CD4-positive, alpha-beta memory T cell (primary cell): ENCODE measurements around the gene RAET1G. TPM values are rescaled to one million over a fixed set of nuclear protein-coding genes. Genes with fewer than 3 reads are reported as not detected.

ENCODE experiments used
- CTCF ChIA-PET: fragments of 350-600 bp; sonication (Branson Sonifier 250); formaldehyde crosslinking; loops from one replicate; lab custom pipeline; 2021; ENCODE audit warnings: inconsistent platforms; ENCODE audit not compliant: partially characterized antibody; lab: Charles Lee
- POLR2A ChIA-PET: fragments of 350-600 bp; sonication (Branson Sonifier 250); formaldehyde crosslinking; loops from one replicate; lab custom pipeline; 2021; ENCODE audit not compliant: partially characterized antibody; lab: Charles Lee
- DNase-seq, 5 donors: peaks; one replicate each; pipeline versions ENCODE4 v3.0.0 to v3.0.0-alpha.2; 2020 to 2022; ENCODE audit warnings: mixed read lengths in 1 of 5
- H3K27ac ChIP-seq: one replicate; pipeline ENCODE4 v1.7.0; 2013; ENCODE audit warnings: low read depth, low read length
- H3K27me3 ChIP-seq: 2 replicates; pipeline ENCODE4 v1.7.0; 2013; ENCODE audit warnings: mild to moderate bottlenecking, low read length, moderate library complexity; ENCODE audit not compliant: insufficient read depth
- H3K36me3 ChIP-seq: 2 replicates; pipeline ENCODE4 v1.7.0; 2013; ENCODE audit warnings: mild to moderate bottlenecking, low read length, moderate library complexity; ENCODE audit not compliant: insufficient read depth
- H3K4me1 ChIP-seq: 2 replicates; pipeline ENCODE4 v1.7.0; 2013; ENCODE audit warnings: mild to moderate bottlenecking, low read length, moderate library complexity; ENCODE audit not compliant: insufficient read depth
- H3K4me3 ChIP-seq, 2 donors: one replicate each; pipeline ENCODE4 v1.7.0; 2013; ENCODE audit warnings: low read length in 2 of 2, mild to moderate bottlenecking in 1 of 2
- H3K9me3 ChIP-seq, 2 donors: one replicate each; pipeline ENCODE4 v1.7.0; 2013; ENCODE audit warnings: low read length in 2 of 2, control low read depth in 1 of 2; ENCODE audit not compliant: control insufficient read depth in 1 of 2
- H3K27ac Mint-ChIP-seq, 7 donors: one replicate each; pipeline ENCODE4 v1.8.0; 2020 to 2021; ENCODE audit warnings: mixed read lengths in 7 of 7, mild to moderate bottlenecking in 6 of 7, inconsistent platforms in 3 of 7, moderate library complexity in 3 of 7
- H3K27me3 Mint-ChIP-seq, 2 donors: one replicate each; pipeline ENCODE4 v1.8.0; 2020 to 2021; ENCODE audit warnings: mixed read lengths in 2 of 2
- H3K36me3 Mint-ChIP-seq, 2 donors: one replicate each; pipeline ENCODE4 v1.8.0; 2020 to 2021; ENCODE audit warnings: mixed read lengths in 2 of 2, inconsistent platforms in 1 of 2, mild to moderate bottlenecking in 1 of 2
- H3K4me1 Mint-ChIP-seq, 4 donors: one replicate each; pipeline ENCODE4 v1.8.0; 2020 to 2021; ENCODE audit warnings: mixed read lengths in 4 of 4, mild to moderate bottlenecking in 1 of 4
- H3K4me3 Mint-ChIP-seq, 8 donors: one replicate each; pipeline ENCODE4 v1.8.0; 2020 to 2021; ENCODE audit warnings: mixed read lengths in 8 of 8, mild to moderate bottlenecking in 7 of 8, moderate library complexity in 6 of 8, inconsistent platforms in 3 of 8
- H3K9me3 Mint-ChIP-seq, 8 donors: one replicate each; pipeline ENCODE4 v1.8.0; 2020 to 2021; ENCODE audit warnings: mixed read lengths in 8 of 8, mild to moderate bottlenecking in 5 of 8, inconsistent platforms in 3 of 8, moderate library complexity in 1 of 8
- intact Hi-C: fragments of 100-400 bp; cut with micrococcal nuclease; formaldehyde crosslinking; loops from one replicate; pipeline ENCODE4 v1.15.1; 2023
- polyA plus RNA-seq, 2 donors: library from polyadenylated mRNA; unstranded; fragments of 300-500 nt; fragmentation: Illumina TruSeq; gene quantifications; one replicate each; pipeline ENCODE4 v1.2.3, GENCODE V29; 2021
- total RNA-seq, 2 experiments: library from RNA; stranded (reverse); gene quantifications; one replicate each; pipeline ENCODE4 v1.2.3, GENCODE V29; 2021

RAET1G gene
- total and polyA plus RNA-seq, 4 experiments from 2014 or later, result not detected

DNA sequence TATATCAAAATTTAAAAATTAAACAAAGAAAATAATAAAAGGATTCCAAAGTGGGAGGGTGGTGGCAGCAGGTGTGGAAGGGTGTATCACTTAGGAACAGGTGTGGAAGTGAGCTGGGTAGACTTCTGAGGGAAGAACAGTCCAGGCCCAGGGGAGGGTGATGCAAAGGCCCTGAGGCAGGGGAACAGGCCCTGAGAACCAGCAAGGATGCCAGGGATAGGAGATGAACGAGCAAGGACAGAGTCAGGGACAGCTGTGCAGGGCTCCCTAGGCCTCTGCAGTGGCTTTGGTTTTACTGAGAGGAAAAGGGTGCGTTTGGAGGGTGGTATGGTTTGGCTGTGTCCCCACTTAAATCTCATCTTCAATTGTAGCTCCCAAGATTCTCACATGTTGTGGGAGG is 15.6 kb downstream of the RAET1G start:
- Mint-ChIP-seq H3K4me3 (no peak overlapping the region), H3K27me3 (peaks cover 12 to 23% of the 10 kb centered on the region in 2 donors), H3K36me3 (peaks cover 4 to 5% of the 10 kb centered on the region in 2 donors), H3K4me1 (no peaks in the 10 kb centered on the region), H3K9me3 (peaks cover 0 to 19% (median 13%) of the 10 kb centered on the region in 8 donors), H3K27ac (no peak overlapping the region)
- Histone ChIP-seq H3K36me3 (no peaks in the 10 kb centered on the region), H3K4me1 (no peaks in the 10 kb centered on the region), H3K4me3 (no peak overlapping the region), H3K27me3 (no peaks in the 10 kb centered on the region), H3K9me3 (no peaks in the 10 kb centered on the region), H3K27ac (no peak overlapping the region)
- intact Hi-C loops, result no loop called here
- no peak for DNase-seq
- POLR2A ChIA-PET, result interaction anchor here (0.6 kb wide), 1 partner anchor 58 kb away, joined by 5 read pairs; no protein-coding TSS in a partner anchor
- CTCF ChIA-PET, result no interaction called here

DNA sequence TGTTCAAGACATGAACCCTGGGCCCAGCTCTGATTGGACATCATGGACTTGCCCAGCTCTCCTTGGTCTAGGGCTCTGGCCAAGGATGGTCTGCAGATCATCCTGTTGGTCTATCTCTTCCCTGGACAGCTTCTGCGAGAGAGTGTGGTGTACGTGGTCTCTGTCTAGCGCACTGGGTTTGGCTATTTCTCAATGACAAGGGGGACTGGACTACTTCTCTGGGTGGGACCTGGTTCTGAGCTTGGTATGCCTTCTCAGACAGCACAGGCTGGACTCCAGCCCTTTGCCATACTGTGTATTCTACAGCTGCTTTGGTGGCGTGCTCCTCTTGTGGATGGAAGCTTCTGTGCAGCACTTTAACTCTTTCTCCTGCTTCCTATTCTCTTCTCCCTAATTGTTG is 16.5 kb downstream of the RAET1G start:
- H3K4me3 Mint-ChIP-seq, result no peak overlapping the region
- peaks cover 4 to 5% of the 10 kb centered on the region in 2 donors for H3K36me3 Mint-ChIP-seq
- POLR2A ChIA-PET, result no interaction called here
- H3K27me3 Mint-ChIP-seq, result peaks cover 11 to 20% of the 10 kb centered on the region in 2 donors
- Histone ChIP-seq H3K4me1 (no peaks in the 10 kb centered on the region), H3K36me3 (no peaks in the 10 kb centered on the region), H3K9me3 (no peaks in the 10 kb centered on the region), H3K4me3 (no peak overlapping the region), H3K27ac (no peak overlapping the region), H3K27me3 (no peaks in the 10 kb centered on the region)
- no peak for DNase-seq
- CTCF ChIA-PET, result interaction anchor here (1.1 kb wide), 1 partner anchor 82 kb away, joined by 3 read pairs; no protein-coding TSS in a partner anchor
- intact Hi-C loops, result no loop called here
- no peak overlapping the region for H3K27ac Mint-ChIP-seq
- no peaks in the 10 kb centered on the region for H3K4me1 Mint-ChIP-seq
- peaks cover 0 to 19% (median 13%) of the 10 kb centered on the region in 8 donors for H3K9me3 Mint-ChIP-seq

GRCh38 chr6:149905911-149906371 is 17.0 kb downstream of the RAET1G start:
- Histone ChIP-seq H3K4me3 (no peak overlapping the region), H3K27me3 (no peaks in the 10 kb centered on the region), H3K9me3 (no peaks in the 10 kb centered on the region), H3K36me3 (no peaks in the 10 kb centered on the region), H3K27ac (no peak overlapping the region), H3K4me1 (no peaks in the 10 kb centered on the region)
- no peak overlapping the region for H3K4me3 Mint-ChIP-seq
- CTCF ChIA-PET, result interaction anchor here (1.0 to 1.2 kb wide), 3 partner anchors 39 to 82 kb away, joined by 3 to 4 read pairs (median 3); no protein-coding TSS in a partner anchor
- intact Hi-C loops, result no loop called here
- H3K4me1 Mint-ChIP-seq, result no peaks in the 10 kb centered on the region
- H3K36me3 Mint-ChIP-seq, result peaks cover 4 to 5% of the 10 kb centered on the region in 2 donors
- no peak overlapping the region for H3K27ac Mint-ChIP-seq
- DNase-seq, result no peak
- POLR2A ChIA-PET, result no interaction called here
- H3K27me3 Mint-ChIP-seq, result peaks cover 8 to 16% of the 10 kb centered on the region in 2 donors
- H3K9me3 Mint-ChIP-seq, result peaks cover 0 to 17% (median 13%) of the 10 kb centered on the region in 8 donors

DNA sequence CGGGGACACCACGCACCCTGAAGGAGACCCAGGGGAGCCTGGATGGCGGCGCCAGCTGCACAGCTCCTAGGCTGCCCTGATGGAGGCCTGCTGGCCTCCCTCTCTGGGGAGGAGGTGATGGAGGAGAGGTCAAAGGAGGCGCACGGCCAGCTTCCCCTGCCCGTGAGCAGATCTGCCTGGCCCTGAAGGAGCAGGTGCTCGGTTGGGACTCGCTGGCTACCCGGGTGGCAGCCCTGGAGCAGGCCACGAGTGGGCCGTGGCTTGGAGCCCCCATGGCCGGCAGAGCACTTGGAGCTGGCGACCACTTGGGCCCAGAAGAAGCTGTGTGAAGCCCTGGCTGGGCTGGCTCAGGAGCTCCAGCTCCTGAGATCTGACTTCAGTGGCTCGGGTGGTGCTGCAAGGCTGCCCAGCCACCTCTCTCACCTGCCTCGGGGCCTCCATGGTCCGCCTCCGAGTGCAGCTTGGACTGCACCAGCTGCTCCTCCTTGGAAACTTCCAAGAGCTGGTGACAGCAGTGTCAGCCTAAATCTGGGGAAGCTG is 17.5 kb downstream of the RAET1G start:
- Histone ChIP-seq H3K36me3 (no peaks in the 10 kb centered on the region), H3K27me3 (no peaks in the 10 kb centered on the region), H3K27ac (no peak overlapping the region), H3K9me3 (no peaks in the 10 kb centered on the region), H3K4me1 (no peaks in the 10 kb centered on the region), H3K4me3 (no peak overlapping the region)
- Mint-ChIP-seq H3K4me1 (no peaks in the 10 kb centered on the region), H3K9me3 (peaks cover 0 to 17% (median 13%) of the 10 kb centered on the region in 8 donors), H3K27me3 (peaks cover 5 to 11% of the 10 kb centered on the region in 2 donors), H3K27ac (no peak overlapping the region), H3K4me3 (no peak overlapping the region), H3K36me3 (peaks cover 4 to 5% of the 10 kb centered on the region in 2 donors)
- ChIA-PET POLR2A (no interaction called here), CTCF (interaction anchor here (0.7 to 1.2 kb wide), 4 partner anchors 9 to 81 kb away, joined by 3 to 4 read pairs (median 3); no protein-coding TSS in a partner anchor)
- no peak for DNase-seq
- intact Hi-C loops, result no loop called here

- ChIA-PET CTCF (interaction anchor here (0.7 to 1.2 kb wide), 3 partner anchors 8 to 69 kb away, joined by 3 to 4 read pairs (median 3); no protein-coding TSS in a partner anchor), POLR2A (no interaction called here)
- H3K36me3 Mint-ChIP-seq, result peaks cover 4 to 5% of the 10 kb centered on the region in 2 donors
- H3K27me3 Mint-ChIP-seq, result peaks cover 3 to 8% of the 10 kb centered on the region in 2 donors
- Histone ChIP-seq H3K27ac (no peak overlapping the region), H3K4me1 (no peaks in the 10 kb centered on the region), H3K27me3 (no peaks in the 10 kb centered on the region), H3K9me3 (no peaks in the 10 kb centered on the region), H3K36me3 (no peaks in the 10 kb centered on the region), H3K4me3 (no peak overlapping the region)
- no peaks in the 10 kb centered on the region for H3K4me1 Mint-ChIP-seq
- no peak for DNase-seq
- H3K4me3 Mint-ChIP-seq, result no peak overlapping the region
- intact Hi-C loops, result no loop called here
- H3K27ac Mint-ChIP-seq, result no peak overlapping the region
- peaks cover 0 to 17% (median 13%) of the 10 kb centered on the region in 8 donors for H3K9me3 Mint-ChIP-seq
These were observed 18.1 kb downstream of the RAET1G start for GRCh38 chr6:149904661-149905370.

GRCh38 chr6:149903938-149904611 is 18.8 kb downstream of the RAET1G start:
- peaks cover 0 to 3% (median 0%) of the 10 kb centered on the region in 4 donors for H3K4me1 Mint-ChIP-seq
- no peaks in the 10 kb centered on the region for H3K36me3 ChIP-seq
- H3K27me3 ChIP-seq, result no peaks in the 10 kb centered on the region
- no peak for DNase-seq
- no peak overlapping the region for H3K27ac Mint-ChIP-seq
- H3K4me3 ChIP-seq, result no peak overlapping the region
- no peaks in the 10 kb centered on the region for H3K4me1 ChIP-seq
- H3K9me3 ChIP-seq, result no peaks in the 10 kb centered on the region
- peaks cover 0 to 5% of the 10 kb centered on the region in 2 donors for H3K36me3 Mint-ChIP-seq
- ChIA-PET POLR2A (no interaction called here), CTCF (no interaction called here)
- H3K4me3 Mint-ChIP-seq, result no peak overlapping the region
- peaks cover 3 to 6% of the 10 kb centered on the region in 2 donors for H3K27me3 Mint-ChIP-seq
- H3K27ac ChIP-seq, result no peak overlapping the region
- peaks cover 0 to 17% (median 11%) of the 10 kb centered on the region in 8 donors for H3K9me3 Mint-ChIP-seq
- intact Hi-C loops, result no loop called here
